Measurements from ENCODE around the gene NXPE1. TPM values are rescaled to one million over a fixed set of nuclear protein-coding genes. Genes with fewer than 3 reads are reported as not detected.

Gene NXPE1
- total and polyA plus RNA-seq, 12 donors: 0.03 TPM; not detected in 11

DNA sequence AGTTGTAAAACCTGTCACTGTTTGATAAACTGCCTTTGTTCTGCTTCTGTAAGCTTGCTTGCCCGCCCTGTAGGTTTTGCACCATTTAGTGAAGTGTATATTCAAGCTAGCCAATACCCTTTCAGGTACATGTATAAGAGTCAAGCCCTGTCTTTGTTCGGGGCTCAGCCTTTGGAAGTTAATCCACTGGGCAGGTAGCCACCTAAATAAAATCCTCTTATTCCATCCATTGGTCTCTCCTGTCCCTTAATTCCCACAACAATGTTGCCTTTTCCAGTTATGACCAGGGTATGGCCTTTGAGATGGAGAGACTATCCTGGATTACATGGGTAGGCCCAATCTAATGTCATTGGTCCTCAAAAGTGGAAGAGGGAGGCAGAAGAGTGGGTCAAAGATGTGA, 34.0 kb downstream of the NXPE1 start:
- Histone ChIP-seq H3K27ac (no peak overlapping the region), H3K27me3 (no peaks in the 10 kb centered on the region), H3K9me3 (peaks cover 0 to 18% (median 6%) of the 10 kb centered on the region in 11 donors), H3K4me3 (no peak overlapping the region), H3K4me1 (no peaks in the 10 kb centered on the region), H3K36me3 (no peaks in the 10 kb centered on the region)
- TF ChIP-seq CTCF (IDR thresholded peaks at IDR 0.05): no peak
- intact Hi-C loops (cut with DNase I): no loop called here
- ATAC-seq (no peak), DNase-seq (no peak)
- 71 to 81% methylated on average over 2 of the region's 2 CpGs for WGBS, 2 donors

- TF ChIP-seq CTCF (IDR thresholded peaks at IDR 0.05): no peak
- intact Hi-C loops (cut with DNase I): no loop called here
Observed at GRCh38 chr11:114524122-114524521, 35.6 kb downstream of the NXPE1 start.

GRCh38 chr11:114522818-114523217, 36.9 kb downstream of the NXPE1 start:
- Histone ChIP-seq H3K36me3 (no peaks in the 10 kb centered on the region), H3K27me3 (no peaks in the 10 kb centered on the region), H3K27ac (no peak overlapping the region), H3K4me1 (no peaks in the 10 kb centered on the region), H3K9me3 (peaks cover 0 to 18% (median 6%) of the 10 kb centered on the region in 11 donors), H3K4me3 (no peak overlapping the region)
- WGBS, 2 donors: 50 to 66% methylated on average over 2 of the region's 2 CpGs
- no peak for DNase-seq
- TF ChIP-seq CTCF (IDR thresholded peaks at IDR 0.05): no peak
- ATAC-seq: no peak
- intact Hi-C loops (cut with DNase I): no loop called here

More at GRCh38 chr11:114524122-114524521, 35.6 kb downstream of the NXPE1 start:
- no peak for DNase-seq
- Histone ChIP-seq H3K36me3 (no peaks in the 10 kb centered on the region), H3K4me3 (no peak overlapping the region), H3K27ac (no peak overlapping the region), H3K4me1 (no peaks in the 10 kb centered on the region), H3K9me3 (peaks cover 0 to 18% (median 6%) of the 10 kb centered on the region in 11 donors), H3K27me3 (no peaks in the 10 kb centered on the region)
- 87 to 91% methylated on average over 1 of the region's 1 CpG for WGBS, 2 donors
- no peak for ATAC-seq

DNA sequence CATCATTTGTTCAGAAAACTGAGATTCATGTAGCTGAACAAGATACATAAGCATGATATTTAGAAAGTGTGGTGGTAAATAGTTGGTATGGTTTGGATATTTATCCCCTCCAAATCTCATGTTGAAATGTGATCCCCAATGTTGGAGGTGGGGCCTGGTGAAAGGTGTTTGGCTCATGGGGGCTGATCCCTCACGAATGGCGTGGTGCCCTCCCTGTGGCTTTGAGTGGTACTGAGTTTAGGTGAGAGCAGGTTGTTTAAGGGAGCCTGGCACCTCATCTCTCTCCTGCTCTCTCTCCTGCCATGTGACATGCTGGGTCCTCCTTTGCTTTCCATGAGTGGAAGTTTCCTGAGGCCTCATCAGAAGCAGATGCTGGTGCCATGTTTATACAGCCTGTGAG, 48.1 kb downstream of the NXPE1 start:
- DNase-seq (no peak), ATAC-seq (no peak)
- 87 to 94% methylated on average over 2 of the region's 2 CpGs for whole genome bisulfite sequencing, 2 donors
- no peaks in the 10 kb centered on the region for H3K4me1 ChIP-seq
- peaks cover 0 to 20% (median 0%) of the 10 kb centered on the region in 11 donors for H3K9me3 ChIP-seq
- no peaks in the 10 kb centered on the region for H3K36me3 ChIP-seq
- no peak overlapping the region for H3K27ac ChIP-seq
- H3K4me3 ChIP-seq: no peak overlapping the region
- no peak for TF ChIP-seq CTCF (IDR thresholded peaks at IDR 0.05)
- H3K27me3 ChIP-seq: no peaks in the 10 kb centered on the region
- intact Hi-C loops (cut with DNase I): no loop called here

All from heart right ventricle (tissue), 16 donors.